Tibial nerve (tissue), 4 donors: ENCODE data around the gene KRT9. TPM values are rescaled to one million over a fixed set of nuclear protein-coding genes. Genes with fewer than 3 reads are reported as not detected.

Experiments used
- DNase-seq, 2 donors: peaks; one replicate each; pipeline ENCODE4 v3.0.0-alpha.2; 2019; ENCODE audit warnings: low spot score in 2 of 2
- H3K27ac ChIP-seq, 4 donors: fragments of 200-600 bp; sonication (generic) in 3 of 4; one replicate each; pipeline ENCODE4 v1.5.1; 2017 to 2019; ENCODE audit warnings: mild to moderate bottlenecking in 1 of 4
- H3K27me3 ChIP-seq, 2 donors: fragments of 200-600 bp; sonication (generic) in 1 of 2; one replicate each; pipeline versions ENCODE4 v1.5.1 to v1.6.0; 2017 to 2019
- H3K36me3 ChIP-seq, 3 donors: fragments of 200-600 bp; sonication (generic); one replicate each; pipeline ENCODE4 v1.5.1; 2018 to 2019
- H3K4me1 ChIP-seq, 4 donors: fragments of 200-600 bp; sonication (generic) in 3 of 4; one replicate each; pipeline ENCODE4 v1.5.1; 2017 to 2019
- H3K4me3 ChIP-seq, 4 donors: fragments of 200-600 bp; sonication (generic) in 3 of 4; one replicate each; pipeline ENCODE4 v1.5.1; 2017 to 2019; ENCODE audit warnings: mild to moderate bottlenecking in 1 of 4, moderate library complexity in 1 of 4
- H3K9me3 ChIP-seq, 4 donors: fragments of 200-600 bp; sonication (generic) in 3 of 4; one replicate each; pipeline ENCODE4 v1.5.1; 2017 to 2019
- CTCF ChIP-seq, 5 experiments: fragments of 200-600 bp in 3 of 5; fragments of 450-650 bp in 2 of 5; sonication (generic) in 3 of 5; IDR thresholded peaks; one replicate each; pipeline ENCODE4 v1.5.1; 2016 to 2019; ENCODE audit warnings: antibody characterized with exemption in 5 of 5, mild to moderate bottlenecking in 3 of 5, moderate library complexity in 2 of 5
- EP300 ChIP-seq, 2 donors: sonication (generic); formaldehyde crosslinking; IDR thresholded peaks; one replicate each; pipeline ENCODE4 v1.6.1; 2017; ENCODE audit warnings: antibody characterized with exemption in 2 of 2, mild to moderate bottlenecking in 1 of 2
- POLR2A ChIP-seq, 2 donors: fragments of 450-650 bp; IDR thresholded peaks; one replicate each; pipeline ENCODE4 v1.6.1; 2017; ENCODE audit warnings: antibody characterized with exemption in 2 of 2, mild to moderate bottlenecking in 2 of 2, moderate library complexity in 2 of 2
- WGBS, 2 donors: methylation state at CpG; one replicate each; pipeline ENCODE4 v1.1.5; 2018; 5-methylcytosine and 5-hydroxymethylcytosine counted together
- total RNA-seq, 4 donors: library from RNA; depleted of rRNA; stranded (reverse); fragments of >200 nt; gene quantifications; one replicate each; pipeline ENCODE4 v1.1.0, GENCODE V29; 2016

KRT9 gene
- total RNA-seq, 4 donors from 2014 or later, result not detected

GRCh38 chr17:41602524-41602923, 30.7 kb upstream of the KRT9 start:
- Histone ChIP-seq H3K9me3 (peaks cover 0 to 19% (median 4%) of the 10 kb centered on the region in 4 donors), H3K4me3 (no peak overlapping the region), H3K27me3 (no peaks in the 10 kb centered on the region), H3K4me1 (no peaks in the 10 kb centered on the region), H3K27ac (no peak overlapping the region), H3K36me3 (no peaks in the 10 kb centered on the region)
- TF ChIP-seq CTCF (IDR thresholded peaks at IDR 0.05) (no peak), POLR2A (IDR thresholded peaks at IDR 0.05) (no peak), EP300 (IDR thresholded peaks at IDR 0.05) (no peak)
- no peak for DNase-seq
- 40 to 52% methylated on average over 2 of the region's 2 CpGs for WGBS, 2 donors

GRCh38 chr17:41600318-41600717, 28.5 kb upstream of the KRT9 start:
- 72 to 75% methylated on average over 4 of the region's 4 CpGs for WGBS, 2 donors
- Histone ChIP-seq H3K9me3 (no peaks in the 10 kb centered on the region), H3K27me3 (no peaks in the 10 kb centered on the region), H3K4me3 (no peak overlapping the region), H3K36me3 (no peaks in the 10 kb centered on the region), H3K4me1 (no peaks in the 10 kb centered on the region), H3K27ac (no peak overlapping the region)
- no peak for DNase-seq
- TF ChIP-seq EP300 (IDR thresholded peaks at IDR 0.05) (no peak), CTCF (IDR thresholded peaks at IDR 0.05) (no peak), POLR2A (IDR thresholded peaks at IDR 0.05) (no peak)

- Histone ChIP-seq H3K9me3 (no peaks in the 10 kb centered on the region), H3K4me3 (no peak overlapping the region), H3K27me3 (no peaks in the 10 kb centered on the region), H3K4me1 (no peaks in the 10 kb centered on the region), H3K36me3 (no peaks in the 10 kb centered on the region), H3K27ac (no peak overlapping the region)
- WGBS, 2 donors, result 58 to 93% methylated on average over 1 of the region's 1 CpG
- TF ChIP-seq EP300 (IDR thresholded peaks at IDR 0.05) (no peak), CTCF (IDR thresholded peaks at IDR 0.05) (no peak), POLR2A (IDR thresholded peaks at IDR 0.05) (no peak)
- no peak for DNase-seq
Measured at GRCh38 chr17:41599680-41600079, 27.8 kb upstream of the KRT9 start.

- H3K9me3 ChIP-seq, result no peaks in the 10 kb centered on the region
- TF ChIP-seq CTCF (IDR thresholded peaks at IDR 0.05) (no peak), POLR2A (IDR thresholded peaks at IDR 0.05) (no peak), EP300 (IDR thresholded peaks at IDR 0.05) (no peak)
- 81 to 82% methylated on average over 8 of the region's 8 CpGs for WGBS, 2 donors
- no peak overlapping the region for H3K27ac ChIP-seq
- H3K4me1 ChIP-seq, result no peaks in the 10 kb centered on the region
- H3K36me3 ChIP-seq, result no peaks in the 10 kb centered on the region
- no peaks in the 10 kb centered on the region for H3K27me3 ChIP-seq
- no peak for DNase-seq
- H3K4me3 ChIP-seq, result no peak overlapping the region
Measured at GRCh38 chr17:41595585-41595984, 23.7 kb upstream of the KRT9 start.

- Histone ChIP-seq H3K4me1 (no peaks in the 10 kb centered on the region), H3K27me3 (no peaks in the 10 kb centered on the region), H3K4me3 (no peak overlapping the region), H3K27ac (no peak overlapping the region), H3K36me3 (no peaks in the 10 kb centered on the region), H3K9me3 (no peaks in the 10 kb centered on the region)
- TF ChIP-seq POLR2A (IDR thresholded peaks at IDR 0.05) (no peak), CTCF (IDR thresholded peaks at IDR 0.05) (no peak), EP300 (IDR thresholded peaks at IDR 0.05) (no peak)
- WGBS, 2 donors, result 47 to 69% methylated on average over 3 of the region's 3 CpGs
- no peak for DNase-seq
Measured at GRCh38 chr17:41594363-41594915, 22.6 kb upstream of the KRT9 start.
